Effector CD8-positive, alpha-beta T cell (primary cell): Measurements from ENCODE around the gene DENND4B.

ENCODE experiments used
- DNase-seq: peaks from one replicate; lab custom pipeline; 2025; lab: John Stamatoyannopoulos, UW

The DENND4B gene

GRCh38 chr1:153968408-153968807, 21.9 kb upstream of the DENND4B start:
- DNase-seq, result no peak

- no peak for DNase-seq
Observed at GRCh38 chr1:153968000-153968363, 21.5 kb upstream of the DENND4B start.

- peak; percentile 72 for DNase-seq
Observed at GRCh38 chr1:153967107-153967999, 20.8 kb upstream of the DENND4B start, which contains the start of gene CREB3L4. CREB3L4 (plus strand) TSS chr1:153967902; CDS start chr1:153968526, 624 bp downstream.

- DNase-seq, result no peak
Observed at GRCh38 chr1:153963850-153964331, 17.4 kb upstream of the DENND4B start.

- peak; percentile 93 for DNase-seq
Observed at GRCh38 chr1:153963030-153963849, 16.7 kb upstream of the DENND4B start, which contains the start of gene SLC39A1. SLC39A1 (minus strand) TSS chr1:153963537; CDS start chr1:153962715, 822 bp downstream.

GRCh38 chr1:153962088-153963029, 15.8 kb upstream of the DENND4B start:
- no peak for DNase-seq

GRCh38 chr1:153961421-153961820, 14.9 kb upstream of the DENND4B start:
- DNase-seq, result no peak

- DNase-seq, result no peak
Observed at GRCh38 chr1:153960206-153960605, 13.7 kb upstream of the DENND4B start.

GRCh38 chr1:153959454-153959853, 12.9 kb upstream of the DENND4B start:
- DNase-seq, result no peak

GRCh38 chr1:153958961-153959260, 12.4 kb upstream of the DENND4B start:
- no peak for DNase-seq

GRCh38 chr1:153958111-153958960, 11.8 kb upstream of the DENND4B start, which contains the start of gene CRTC2:
CRTC2 (minus strand) TSS chr1:153958612; CDS start chr1:153958497, 115 bp downstream.
- DNase-seq, result peak; percentile 94

GRCh38 chr1:153957744-153958110, 11.2 kb upstream of the DENND4B start:
- peak; percentile 38 for DNase-seq

- no peak for DNase-seq
Observed at GRCh38 chr1:153956997-153957715, 10.6 kb upstream of the DENND4B start.

GRCh38 chr1:153954826-153955225, 8.3 kb upstream of the DENND4B start:
- DNase-seq, result no peak

GRCh38 chr1:153953859-153954365, 7.4 kb upstream of the DENND4B start:
- no peak for DNase-seq

- DNase-seq, result no peak
Observed at GRCh38 chr1:153951801-153952200, 5.3 kb upstream of the DENND4B start.

- no peak for DNase-seq
Observed at GRCh38 chr1:153951183-153951582, 4.7 kb upstream of the DENND4B start.

- DNase-seq, result peak; percentile 47
Observed at GRCh38 chr1:153945795-153946621, 510 bp downstream of the DENND4B start.
